Keratinocyte (primary cell): ENCODE data around the gene FBXW2. TPM values are rescaled to one million over a fixed set of nuclear protein-coding genes. Genes with fewer than 3 reads are reported as not detected.

Source experiments
- DNase-seq: peaks from one replicate; pipeline ENCODE4 v3.0.0-alpha.2; 2011; ENCODE audit warnings: low read depth, missing footprints, low spot score
- FAIRE-seq: peaks from 2 replicates; lab custom pipeline; 2011; peaks lifted over from hg19 to GRCh38; lab: Jason Lieb, UNC
- H2AFZ ChIP-seq: 2 replicates; pipeline ENCODE4 v1.6.0; 2012; ENCODE audit warnings: low read length, control low read depth, inconsistent platforms; ENCODE audit not compliant: control insufficient read depth
- H3K27ac ChIP-seq: 2 replicates; pipeline ENCODE4 v1.5.1; 2011; ENCODE audit warnings: low read length; ENCODE audit not compliant: control insufficient read depth, insufficient read depth
- H3K27me3 ChIP-seq: 3 replicates; pipeline ENCODE4 v1.6.0; 2011; ENCODE audit warnings: low read length; ENCODE audit not compliant: control insufficient read depth, insufficient read depth; ENCODE audit errors: extremely low read depth
- H3K36me3 ChIP-seq, 2 experiments: 2 replicates in 1 of 2; 3 replicates in 1 of 2; pipeline ENCODE4 v1.5.1; 2011; ENCODE audit warnings: low read length in 2 of 2, mild to moderate bottlenecking in 1 of 2; ENCODE audit not compliant: control insufficient read depth in 2 of 2, insufficient read depth in 2 of 2; ENCODE audit errors: extremely low read depth in 1 of 2
- H3K4me1 ChIP-seq: 3 replicates; pipeline ENCODE4 v1.5.1; 2011; ENCODE audit warnings: low read length; ENCODE audit not compliant: control insufficient read depth, insufficient read depth; ENCODE audit errors: extremely low read depth
- H3K4me2 ChIP-seq: 3 replicates; pipeline ENCODE4 v1.6.0; 2011; ENCODE audit warnings: low read depth, low read length; ENCODE audit not compliant: control insufficient read depth, insufficient read depth; ENCODE audit errors: extremely low read depth
- H3K4me3 ChIP-seq, 3 experiments: fragments of 200-600 bp in 1 of 3; sonication (generic) in 1 of 3; 2 replicates in 2 of 3; 3 replicates in 1 of 3; pipeline ENCODE4 v1.5.1; 2011 to 2016; ENCODE audit warnings: low read length in 3 of 3, mild to moderate bottlenecking in 3 of 3, control low read depth in 2 of 3, inconsistent platforms in 1 of 3, low read depth in 1 of 3, mixed read lengths in 1 of 3, mixed run types in 1 of 3, moderate library complexity in 1 of 3; ENCODE audit not compliant: control insufficient read depth in 2 of 3, insufficient read depth in 2 of 3; ENCODE audit errors: extremely low read depth in 1 of 3
- H3K79me2 ChIP-seq: 2 replicates; pipeline ENCODE4 v1.6.0; 2012; ENCODE audit warnings: low read length; ENCODE audit not compliant: control insufficient read depth, insufficient read depth
- H3K9ac ChIP-seq: 3 replicates; pipeline ENCODE4 v1.6.0; 2011; ENCODE audit warnings: low read length; ENCODE audit not compliant: control insufficient read depth, insufficient read depth; ENCODE audit errors: extremely low read depth
- H3K9me1 ChIP-seq: 3 replicates; pipeline ENCODE4 v1.6.0; 2011; ENCODE audit warnings: low read length; ENCODE audit not compliant: control insufficient read depth, insufficient read depth; ENCODE audit errors: extremely low read depth
- H3K9me3 ChIP-seq: 2 replicates; pipeline ENCODE4 v1.5.1; 2012; ENCODE audit warnings: low read depth, low read length; ENCODE audit not compliant: control insufficient read depth
- H4K20me1 ChIP-seq: 3 replicates; pipeline ENCODE4 v1.6.0; 2011; ENCODE audit warnings: low read length; ENCODE audit not compliant: control insufficient read depth, insufficient read depth; ENCODE audit errors: extremely low read depth
- CTCF ChIP-seq, 3 experiments: IDR thresholded peaks in 1 of 3; conservative IDR thresholded peaks in 1 of 3; optimal IDR thresholded peaks in 1 of 3; 2 replicates in 2 of 3; 3 replicates in 1 of 3; pipeline versions ENCODE3 to v1.5.1; 2011; ENCODE audit warnings: low read length in 3 of 3, mild to moderate bottlenecking in 3 of 3, moderate library complexity in 2 of 3, control low read depth in 1 of 3, inconsistent platforms in 1 of 3; ENCODE audit not compliant: insufficient read depth in 2 of 3; ENCODE audit errors: extremely low read depth in 1 of 3
- EZH2 ChIP-seq: IDR thresholded peaks from one replicate; pipeline ENCODE4 v1.6.1; 2012; ENCODE audit warnings: inconsistent platforms, mild to moderate bottlenecking, low read length, moderate library complexity
- dilution Hi-C: fragments of 300-500 bp; cut with MboI; formaldehyde crosslinking; loops from one replicate; pipeline ENCODE4 v1.7.0; 2020; ENCODE audit warnings: low sequenced_read_pairs; ENCODE audit not compliant: extremely low pct_ligation_motif_present
- polyA plus RNA-seq, 5 experiments: library from polyadenylated mRNA; depleted of rRNA in 3 of 5; stranded (reverse) in 3 of 5; stranded (forward) in 1 of 5; unstranded in 1 of 5; fragments of >200 nt; gene quantifications; 1 replicate in 1 of 5; 2 replicates in 3 of 5; 3 replicates in 1 of 5; pipeline versions ENCODE4 v1.2.1 to v1.2.3, GENCODE V29; 2011 to 2012; ENCODE audit warnings: missing spikeins in 2 of 5, low read depth in 1 of 5, low replicate concordance in 1 of 5

FBXW2 gene
- polyA plus RNA-seq, 1 donor (not counting 4 experiments of a cell fraction or from before 2014, with no cell fraction given): 68.3 TPM

DNA sequence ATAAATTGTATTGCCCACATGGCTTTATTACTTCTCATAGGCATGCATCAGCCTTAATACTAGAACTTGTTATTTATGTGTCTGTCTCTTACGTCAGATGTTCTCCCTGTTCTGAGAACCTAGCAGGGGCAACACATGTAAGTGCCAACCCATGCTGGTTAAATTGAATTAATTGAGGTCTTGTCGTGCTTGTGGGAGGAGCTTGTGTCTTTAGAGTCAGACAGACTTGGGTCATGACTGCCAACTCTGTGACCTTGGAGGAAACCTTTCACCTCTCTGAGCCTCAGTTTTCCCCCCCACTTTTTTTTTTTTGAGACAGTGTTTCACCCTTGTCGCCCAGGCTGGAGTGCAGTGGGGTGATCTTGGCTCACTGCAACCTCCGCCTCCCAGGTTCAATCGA, 76.7 kb downstream of the FBXW2 start:
- Histone ChIP-seq H3K4me1 (peaks cover 22% of the 10 kb centered on the region), H2AFZ (no peak overlapping the region), H3K4me3 (no peak overlapping the region), H3K9ac (no peak overlapping the region), H3K27ac (no peak overlapping the region), H3K36me3 (no peaks in the 10 kb centered on the region), H3K27me3 (no peaks in the 10 kb centered on the region), H3K9me3 (no peaks in the 10 kb centered on the region), H3K79me2 (peaks cover 23% of the 10 kb centered on the region), H4K20me1 (no peaks in the 10 kb centered on the region), H3K9me1 (no peaks in the 10 kb centered on the region), H3K4me2 (no peak overlapping the region)
- no peak for TF ChIP-seq EZH2
- no peak for TF ChIP-seq CTCF (optimal IDR thresholded peaks at IDR 0.05 in 1 of 3, IDR thresholded peaks at IDR 0.05 in 1 of 3, conservative IDR thresholded peaks at IDR 0.05 in 1 of 3; ENCODE audit: extremely low read depth in 1 of 3, insufficient read depth in 2 of 3, low read length in 3 of 3)
- DNase-seq (no peak), FAIRE-seq (no peak)
- dilution Hi-C loops: no loop called here

DNA sequence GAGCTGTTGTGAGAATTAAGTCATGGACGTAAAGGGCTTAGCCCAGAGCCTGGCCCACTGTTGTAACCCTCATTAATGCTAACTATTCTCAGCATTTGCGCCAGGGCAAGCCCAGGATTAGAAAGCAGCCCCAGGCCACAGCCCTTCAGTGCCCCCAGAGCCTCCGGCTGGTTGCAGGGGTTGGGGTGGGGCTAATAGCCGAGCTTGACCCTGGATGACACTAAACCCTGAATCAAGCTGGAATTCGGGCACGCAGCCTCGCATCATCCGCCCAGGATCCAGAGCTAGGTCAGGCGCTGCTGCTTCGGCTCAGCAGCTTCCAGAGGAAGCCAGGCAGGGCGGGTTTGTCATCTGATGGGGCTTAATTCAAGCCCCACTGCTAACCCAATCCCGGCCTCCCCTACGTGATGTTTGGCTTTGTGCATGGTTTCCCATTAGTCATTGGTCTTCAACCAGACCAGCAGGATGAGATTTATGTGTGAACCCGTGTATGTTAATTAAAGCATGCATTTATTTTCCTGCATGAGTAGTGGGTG, 77.8 kb downstream of the FBXW2 start:
- H3K27me3 ChIP-seq: no peaks in the 10 kb centered on the region
- no peak for DNase-seq
- peak overlapping the region in 2 of 3 experiments; percentile 80 to 97 for H3K4me3 ChIP-seq
- no peaks in the 10 kb centered on the region for H3K9me1 ChIP-seq
- H3K9me3 ChIP-seq: no peaks in the 10 kb centered on the region
- H2AFZ ChIP-seq: peak overlapping the region; percentile 79
- no peaks in the 10 kb centered on the region for H3K36me3 ChIP-seq
- peaks cover 27% of the 10 kb centered on the region for H3K4me1 ChIP-seq
- peak; percentile 71 for FAIRE-seq
- dilution Hi-C loops: no loop called here
- peak overlapping the region; percentile 60 for H3K27ac ChIP-seq
- peaks cover 33% of the 10 kb centered on the region for H3K79me2 ChIP-seq
- TF ChIP-seq CTCF (optimal IDR thresholded peaks at IDR 0.05 in 1 of 3, IDR thresholded peaks at IDR 0.05 in 1 of 3, conservative IDR thresholded peaks at IDR 0.05 in 1 of 3; ENCODE audit: extremely low read depth in 1 of 3, insufficient read depth in 2 of 3, low read length in 3 of 3) (no peak), EZH2 (no peak)
- no peaks in the 10 kb centered on the region for H4K20me1 ChIP-seq
- H3K4me2 ChIP-seq: peak overlapping the region; percentile 82
- peak overlapping the region; percentile 83 for H3K9ac ChIP-seq
